SK-N-SH (cell line): Measurements from ENCODE around the gene ALDH1L1. TPM values are rescaled to one million over a fixed set of nuclear protein-coding genes. Genes with fewer than 3 reads are reported as not detected.

Experiments
- CTCF ChIA-PET: fragments of 300-600, 350-600 bp; formaldehyde crosslinking; extraction: SDS; loops from one replicate; lab custom pipeline; 2021; lab: Yijun Ruan, JAX
- POLR2A ChIA-PET: fragments of 350-600 bp; sonication (Branson Sonifier 250); formaldehyde crosslinking; extraction: SDS; loops from one replicate; lab custom pipeline; 2020; ENCODE audit warnings: antibody characterized with exemption, inconsistent platforms; lab: Yijun Ruan, JAX
- DNase-seq: peaks from one replicate; pipeline ENCODE4 v3.0.0; 2012
- H2AFZ ChIP-seq: fragments of 200-600 bp; sonication (generic); 2 replicates; pipeline ENCODE4 v1.8.1; 2016; ENCODE audit warnings: antibody characterized with exemption, mild to moderate bottlenecking, low read depth
- H3F3A ChIP-seq: fragments of 200-600 bp; sonication (generic); replicated peaks from 2 replicates; pipeline ENCODE3; 2016; ENCODE audit warnings: antibody characterized with exemption, mild to moderate bottlenecking; ENCODE audit not compliant: insufficient read depth
- H3K27ac ChIP-seq, 2 experiments: fragments of 200-500 bp in 1 of 2; fragments of 200-600 bp in 1 of 2; sonication (Bioruptor generic) in 1 of 2; sonication (generic), shearing (Covaris generic) in 1 of 2; 2 replicates each; pipeline versions ENCODE4 v1.5.1 to v1.6.1; 2014 to 2016; ENCODE audit warnings: low read depth in 2 of 2, inconsistent platforms in 1 of 2, low read length in 1 of 2, mild to moderate bottlenecking in 1 of 2, mixed read lengths in 1 of 2
- H3K27me3 ChIP-seq: fragments of 200-600 bp; sonication (generic), shearing (Covaris generic); 2 replicates; pipeline ENCODE4 v1.6.1; 2016; ENCODE audit warnings: mixed run types; ENCODE audit not compliant: insufficient read depth
- H3K36me3 ChIP-seq, 2 experiments: fragments of 200-500 bp in 1 of 2; fragments of 200-600 bp in 1 of 2; sonication (Bioruptor generic) in 1 of 2; sonication (generic) in 1 of 2; replicated peaks in 1 of 2; 2 replicates each; pipeline versions ENCODE3 to v1.5.1; 2014 to 2016; ENCODE audit warnings: low read length in 1 of 2, mild to moderate bottlenecking in 1 of 2; ENCODE audit not compliant: insufficient read depth in 2 of 2, control insufficient read depth in 1 of 2
- H3K4me1 ChIP-seq, 2 experiments: fragments of 200-500 bp in 1 of 2; fragments of 200-600 bp in 1 of 2; sonication (Bioruptor generic) in 1 of 2; sonication (generic), shearing (Covaris generic) in 1 of 2; 2 replicates each; pipeline versions ENCODE4 v1.5.1 to v1.6.1; 2014 to 2016; ENCODE audit warnings: low read depth in 1 of 2, low read length in 1 of 2, mixed run types in 1 of 2; ENCODE audit not compliant: insufficient read depth in 2 of 2, control insufficient read depth in 1 of 2
- H3K4me2 ChIP-seq: fragments of 200-600 bp; sonication (generic), shearing (Covaris generic); 2 replicates; pipeline ENCODE4 v1.6.1; 2017; ENCODE audit warnings: mixed run types
- H3K4me3 ChIP-seq, 2 experiments: fragments of 200-500 bp in 1 of 2; fragments of 200-600 bp in 1 of 2; sonication (Bioruptor generic) in 1 of 2; sonication (generic), shearing (Covaris generic) in 1 of 2; 2 replicates each; pipeline versions ENCODE4 v1.5.1 to v1.8.1; 2014 to 2016; ENCODE audit warnings: low read depth in 2 of 2, inconsistent platforms in 1 of 2, low read length in 1 of 2, mild to moderate bottlenecking in 1 of 2, mixed read lengths in 1 of 2, moderate library complexity in 1 of 2
- H3K79me2 ChIP-seq: fragments of 200-600 bp; sonication (generic); 2 replicates; pipeline ENCODE4 v1.8.1; 2017; ENCODE audit warnings: mild to moderate bottlenecking; ENCODE audit not compliant: insufficient read depth
- H3K9ac ChIP-seq: fragments of 200-600 bp; sonication (generic); 2 replicates; pipeline ENCODE4 v1.6.1; 2017; ENCODE audit warnings: mixed run types
- H3K9me2 ChIP-seq: fragments of 200-600 bp; sonication (generic); 2 replicates; pipeline ENCODE4 v1.6.1; 2017; ENCODE audit warnings: mixed run types
- H3K9me3 ChIP-seq: fragments of 200-600 bp; sonication (generic); 2 replicates; pipeline ENCODE4 v1.6.1; 2017; ENCODE audit warnings: mixed run types, mild to moderate bottlenecking, moderate library complexity
- H4K20me1 ChIP-seq: fragments of 200-600 bp; sonication (generic); 2 replicates; pipeline ENCODE4 v1.6.1; 2017; ENCODE audit warnings: mild to moderate bottlenecking, mixed run types; ENCODE audit not compliant: insufficient read depth
- EP300 ChIP-seq, 2 experiments: IDR thresholded peaks; 2 replicates each; pipeline versions ENCODE4 v1.4.0 to v1.6.1; 2012; ENCODE audit warnings: borderline replicate concordance in 1 of 2, low read depth in 1 of 2, low read length in 1 of 2
- EZH2phosphoT487 ChIP-seq: fragments of 200-600 bp; sonication (generic); IDR thresholded peaks from 2 replicates; pipeline ENCODE4 v1.6.1; 2017; ENCODE audit warnings: low read depth, mixed run types, mild to moderate bottlenecking, antibody characterized with exemption, moderate library complexity, borderline replicate concordance
- FOSL2 ChIP-seq: IDR thresholded peaks from 2 replicates; pipeline ENCODE4 v1.4.0; 2012; ENCODE audit warnings: low read depth, mild to moderate bottlenecking, moderate library complexity, borderline replicate concordance
- JUND ChIP-seq: IDR thresholded peaks from 2 replicates; pipeline ENCODE4 v1.4.0; 2012
- NFIC ChIP-seq: IDR thresholded peaks from 2 replicates; pipeline ENCODE4 v1.4.0; 2012; ENCODE audit warnings: borderline replicate concordance
- RCOR1 ChIP-seq: fragments of 150-350 bp; IDR thresholded peaks from 2 replicates; pipeline ENCODE4 v1.6.1; 2017; ENCODE audit warnings: antibody characterized with exemption, low read length
- REST ChIP-seq: IDR thresholded peaks from 2 replicates; pipeline ENCODE4 v1.6.1; 2012; ENCODE audit warnings: mild to moderate bottlenecking, low read depth, low read length, moderate library complexity
- RFX5 ChIP-seq: IDR thresholded peaks from 2 replicates; pipeline ENCODE4 v1.6.1; 2012; ENCODE audit warnings: mild to moderate bottlenecking, improper control_type of control experiment, low read length
- RXRA ChIP-seq: IDR thresholded peaks from 2 replicates; pipeline ENCODE4 v1.4.0; 2012; ENCODE audit warnings: low read depth, mild to moderate bottlenecking, borderline replicate concordance
- ZBTB33 ChIP-seq: IDR thresholded peaks from 2 replicates; pipeline ENCODE4 v1.4.0; 2012; ENCODE audit warnings: low read depth, borderline replicate concordance
- WGBS: methylation state at CpG from one replicate; pipeline ENCODE4 v1.1.6; 2017; ENCODE audit warnings: low lambda C conversion rate; 5-methylcytosine and 5-hydroxymethylcytosine counted together
- polyA plus RNA-seq, 3 experiments: library from polyadenylated mRNA; depleted of rRNA; stranded (reverse); fragments of >200 nt; gene quantifications; 2 replicates each; pipeline ENCODE4 v1.2.3, GENCODE V29; 2012
- TF ChIP-seq, protein P1 (sequence below): IDR thresholded peaks from 2 replicates; pipeline ENCODE4 v1.4.0; 2012; ENCODE audit warnings: low read depth

The ALDH1L1 gene
- polyA plus RNA-seq, 1 of the 3 experiments (the other 2 are of a cell fraction), result not detected

DNA sequence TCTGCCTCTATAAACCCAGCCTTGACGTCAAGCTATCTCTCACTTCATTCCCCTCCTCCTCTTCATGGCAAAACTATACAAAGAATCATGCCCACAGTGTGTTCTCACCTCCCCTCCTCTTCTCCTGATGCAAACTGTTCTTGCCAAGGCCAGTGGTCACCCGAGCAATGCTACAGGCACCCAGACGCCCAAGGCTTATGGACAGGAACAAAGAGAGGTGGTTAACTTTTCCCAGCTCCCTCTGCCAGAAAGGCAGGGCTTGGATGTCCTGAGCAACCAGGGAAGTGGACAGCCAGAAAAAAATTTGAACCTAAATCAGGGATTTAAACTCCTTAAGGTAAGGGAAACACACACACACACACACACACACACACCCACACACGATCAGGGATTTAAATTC is 101.5 kb downstream of the ALDH1L1 start (continued):
- TF ChIP-seq REST, result no peak
- no peak for TF ChIP-seq EP300 (IDR thresholded peaks at IDR 0.05; ENCODE audit: borderline replicate concordance in 1 of 2, low read depth in 1 of 2, low read length in 1 of 2)
- TF ChIP-seq RFX5, result no peak
- TF ChIP-seq FOSL2, result no peak
- TF ChIP-seq RXRA, result no peak
- no peak for TF ChIP-seq JUND
- no peak for TF ChIP-seq RCOR1
- no peak for TF ChIP-seq EZH2phosphoT487
- TF ChIP-seq, protein P1, sequence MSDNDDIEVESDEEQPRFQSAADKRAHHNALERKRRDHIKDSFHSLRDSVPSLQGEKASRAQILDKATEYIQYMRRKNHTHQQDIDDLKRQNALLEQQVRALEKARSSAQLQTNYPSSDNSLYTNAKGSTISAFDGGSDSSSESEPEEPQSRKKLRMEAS, result no peak
- no peak for TF ChIP-seq ZBTB33

DNA sequence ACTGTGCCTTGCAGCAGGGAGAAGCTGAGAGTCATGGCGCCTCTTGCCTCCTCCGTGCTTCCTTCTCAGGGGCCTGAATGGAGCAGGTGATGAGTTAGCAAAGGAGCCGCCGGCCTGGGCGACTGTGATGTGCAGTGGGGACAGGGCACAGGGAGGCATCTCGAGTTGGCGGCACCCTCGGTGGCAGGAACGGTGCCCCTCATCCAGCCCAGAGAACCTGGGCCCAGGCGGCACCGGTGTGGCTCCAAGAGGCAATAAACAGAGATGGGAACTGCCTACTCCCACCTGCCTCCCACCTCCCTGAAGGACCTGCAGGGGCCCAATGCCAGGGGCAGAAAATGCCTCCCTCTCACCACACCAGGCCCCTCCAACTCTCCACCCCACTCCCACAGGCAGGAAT is 102.6 kb downstream of the ALDH1L1 start:
- Histone ChIP-seq H3K4me2 (no peak overlapping the region), H4K20me1 (no peaks in the 10 kb centered on the region), H3K27ac (no peak overlapping the region), H3K79me2 (peaks cover 4% of the 10 kb centered on the region; the same call in 1 of the 2 replicates), H3K36me3 (peaks cover 0 to 8% of the 10 kb centered on the region in 2 experiments), H2AFZ (no peak overlapping the region), H3K9ac (no peak overlapping the region), H3K9me3 (0 out of 2 replicates have a peak, but pooled peaks cover 4% of the 10 kb centered on the region), H3F3A (no peaks in the 10 kb centered on the region), H3K4me1 (peaks cover 0 to 11% of the 10 kb centered on the region in 2 experiments; a peak in 1 of 4 replicates), H3K9me2 (no peaks in the 10 kb centered on the region), H3K27me3 (no peaks in the 10 kb centered on the region), H3K4me3 (no peak overlapping the region)
- whole genome bisulfite sequencing, result 95% methylated on average over 5 of the region's 11 CpGs
- ChIA-PET POLR2A (no interaction called here), CTCF (no interaction called here)
- TF ChIP-seq REST (no peak), NFIC (no peak)
- no peak for DNase-seq
